Measurements from ENCODE around the gene RAB11FIP4.

Gene RAB11FIP4

GRCh38 chr17:31461227-31461810 is 69.8 kb downstream of the RAB11FIP4 start:
- no peak for DNase-seq (ENCODE audit: low spot score)
- no peak for TF ChIP-seq CTCF (IDR thresholded peaks at IDR 0.05)
- H3K27ac ChIP-seq, result no peak overlapping the region
- no peak overlapping the region for H3K4me3 ChIP-seq

- no peak for TF ChIP-seq CTCF (IDR thresholded peaks at IDR 0.05)
- Histone ChIP-seq H3K27ac (no peak overlapping the region), H3K4me3 (no peak overlapping the region)
- DNase-seq (ENCODE audit: low spot score), result no peak
These were observed 70.8 kb downstream of the RAB11FIP4 start for GRCh38 chr17:31462261-31462660.

GRCh38 chr17:31466096-31466760 is 74.8 kb downstream of the RAB11FIP4 start:
- DNase-seq (ENCODE audit: low spot score), result no peak
- no peak for TF ChIP-seq CTCF (IDR thresholded peaks at IDR 0.05)
- H3K27ac ChIP-seq, result no peak overlapping the region
- H3K4me3 ChIP-seq, result no peak overlapping the region

- no peak for DNase-seq (ENCODE audit: low spot score)
- Histone ChIP-seq H3K27ac (no peak overlapping the region), H3K4me3 (no peak overlapping the region)
- no peak for TF ChIP-seq CTCF (IDR thresholded peaks at IDR 0.05)
These were observed 76.2 kb downstream of the RAB11FIP4 start for GRCh38 chr17:31467502-31468256.

- H3K27ac ChIP-seq, result no peak overlapping the region
- no peak for DNase-seq (ENCODE audit: low spot score)
- H3K4me3 ChIP-seq, result no peak overlapping the region
- TF ChIP-seq CTCF (IDR thresholded peaks at IDR 0.05), result no peak
These were observed 78.5 kb downstream of the RAB11FIP4 start for GRCh38 chr17:31469959-31470358.

GRCh38 chr17:31470592-31470991 is 79.1 kb downstream of the RAB11FIP4 start:
- no peak overlapping the region for H3K27ac ChIP-seq
- TF ChIP-seq CTCF (IDR thresholded peaks at IDR 0.05), result no peak
- no peak overlapping the region for H3K4me3 ChIP-seq
- DNase-seq (ENCODE audit: low spot score), result no peak

All from coronary artery (tissue), 2 donors.